Colonic mucosa (tissue), 4 donors: ENCODE results near the gene ATXN1. TPM values are rescaled to one million over a fixed set of nuclear protein-coding genes. Genes with fewer than 3 reads are reported as not detected.
"Not testable (repeated sequence)": the region's sequence is repeated elsewhere in the genome, so short reads cannot be mapped to it uniquely, and the experiment has no call there.

Experiments used
- DNase-seq: peaks from one replicate; pipeline ENCODE4 v3.0.0-alpha.2; 2020
- H3K27ac ChIP-seq: fragments of 200-600 bp; one replicate; pipeline ENCODE4 v1.8.0; 2021
- H3K27me3 ChIP-seq: fragments of 200-600 bp; one replicate; pipeline ENCODE4 v1.8.0; 2021
- H3K36me3 ChIP-seq: fragments of 200-600 bp; one replicate; pipeline ENCODE4 v1.8.0; 2021
- H3K4me1 ChIP-seq: fragments of 200-600 bp; one replicate; pipeline ENCODE4 v1.8.0; 2021; ENCODE audit warnings: mild to moderate bottlenecking
- H3K4me3 ChIP-seq: fragments of 200-600 bp; one replicate; pipeline ENCODE4 v1.8.0; 2021
- H3K9ac ChIP-seq, 2 donors: one replicate each; pipeline ENCODE4 v1.7.0; 2013; ENCODE audit warnings: control low read depth in 2 of 2, low read depth in 2 of 2, low read length in 2 of 2
- H3K9me3 ChIP-seq: fragments of 200-600 bp; one replicate; pipeline ENCODE4 v1.8.0; 2021
- intact Hi-C: fragments of 100-400 bp; cut with DNase I; formaldehyde crosslinking; loops from one replicate; pipeline ENCODE4 v1.14.1; 2022
- total RNA-seq, 2 donors: library from RNA; stranded (reverse); fragmentation: NEBNext Ultra II Directional in 1 of 2; extraction: Animal tissue kit (Norgen Biotek cat#: 25700) in 1 of 2; gene quantifications; one replicate each; pipeline ENCODE4 v1.2.1, GENCODE V29; 2021
- TF ChIP-seq, protein P1 (sequence below): fragments of 200-600 bp; IDR thresholded peaks from one replicate; pipeline ENCODE4 v1.8.0; 2022; ENCODE audit warnings: antibody characterized with exemption, mild to moderate bottlenecking
- donor health status: healthy.
- donor health status: DM: no; HTN: no; CAD: no.
- donor health status: DM: no; HTN: no; CAD: no.

ATXN1 gene
- total RNA-seq, 2 donors from 2014 or later, result 24.5 to 41.9 TPM

DNA sequence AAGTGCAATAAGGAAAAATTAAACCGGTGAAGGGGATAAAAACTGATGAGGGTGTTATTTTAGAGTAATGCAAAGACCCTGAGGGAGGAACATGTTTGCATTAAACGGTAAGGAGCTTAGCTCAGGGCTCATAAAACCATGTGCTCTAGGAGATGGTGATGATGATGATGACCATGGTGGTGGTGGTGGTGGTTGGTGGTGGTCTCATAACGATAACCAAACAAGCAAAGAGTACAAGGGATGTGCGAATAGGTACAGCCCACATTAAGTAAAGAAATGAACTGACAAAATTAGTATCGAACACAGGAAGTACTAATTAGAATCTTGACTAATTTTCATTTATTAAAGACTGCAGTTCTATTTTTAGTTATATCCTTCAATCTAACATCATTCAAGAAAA, 139.1 kb downstream of the ATXN1 start:
- no peak overlapping the region for H3K9ac ChIP-seq
- no peaks in the 10 kb centered on the region for H3K36me3 ChIP-seq
- TF ChIP-seq, protein P1, sequence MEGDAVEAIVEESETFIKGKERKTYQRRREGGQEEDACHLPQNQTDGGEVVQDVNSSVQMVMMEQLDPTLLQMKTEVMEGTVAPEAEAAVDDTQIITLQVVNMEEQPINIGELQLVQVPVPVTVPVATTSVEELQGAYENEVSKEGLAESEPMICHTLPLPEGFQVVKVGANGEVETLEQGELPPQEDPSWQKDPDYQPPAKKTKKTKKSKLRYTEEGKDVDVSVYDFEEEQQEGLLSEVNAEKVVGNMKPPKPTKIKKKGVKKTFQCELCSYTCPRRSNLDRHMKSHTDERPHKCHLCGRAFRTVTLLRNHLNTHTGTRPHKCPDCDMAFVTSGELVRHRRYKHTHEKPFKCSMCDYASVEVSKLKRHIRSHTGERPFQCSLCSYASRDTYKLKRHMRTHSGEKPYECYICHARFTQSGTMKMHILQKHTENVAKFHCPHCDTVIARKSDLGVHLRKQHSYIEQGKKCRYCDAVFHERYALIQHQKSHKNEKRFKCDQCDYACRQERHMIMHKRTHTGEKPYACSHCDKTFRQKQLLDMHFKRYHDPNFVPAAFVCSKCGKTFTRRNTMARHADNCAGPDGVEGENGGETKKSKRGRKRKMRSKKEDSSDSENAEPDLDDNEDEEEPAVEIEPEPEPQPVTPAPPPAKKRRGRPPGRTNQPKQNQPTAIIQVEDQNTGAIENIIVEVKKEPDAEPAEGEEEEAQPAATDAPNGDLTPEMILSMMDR, result no peak
- no peaks in the 10 kb centered on the region for H3K4me1 ChIP-seq
- no peak overlapping the region for H3K4me3 ChIP-seq
- intact Hi-C loops, result no loop called here
- H3K27ac ChIP-seq, result no peak overlapping the region
- H3K27me3 ChIP-seq, result no peaks in the 10 kb centered on the region
- H3K9me3 ChIP-seq, result no peaks in the 10 kb centered on the region
- no peak for DNase-seq

DNA sequence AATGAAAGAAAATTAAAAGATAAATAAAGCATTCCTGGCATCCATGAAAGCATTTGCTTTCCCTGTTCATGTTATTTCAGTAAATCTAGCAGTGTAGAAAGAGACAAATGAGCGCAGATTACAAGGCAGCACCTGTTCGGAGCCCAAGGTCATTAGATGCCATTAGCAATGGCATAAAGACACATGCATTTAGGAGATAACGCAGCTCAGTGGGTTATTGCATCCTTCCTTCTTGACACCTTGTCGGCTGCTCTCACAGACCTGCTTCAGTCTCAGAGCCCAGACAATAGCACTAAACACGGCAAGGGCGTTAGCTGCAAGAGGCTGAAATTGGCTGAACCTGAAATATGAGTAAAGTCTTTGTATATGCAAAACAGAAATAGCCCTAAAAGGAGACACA, 140.3 kb downstream of the ATXN1 start:
- Histone ChIP-seq H3K9ac (no peak overlapping the region), H3K36me3 (no peaks in the 10 kb centered on the region), H3K4me3 (no peak overlapping the region), H3K9me3 (no peaks in the 10 kb centered on the region), H3K27ac (no peak overlapping the region), H3K4me1 (no peaks in the 10 kb centered on the region), H3K27me3 (no peaks in the 10 kb centered on the region)
- DNase-seq, result no peak
- TF ChIP-seq, protein P1, result no peak
- intact Hi-C loops, result no loop called here

DNA sequence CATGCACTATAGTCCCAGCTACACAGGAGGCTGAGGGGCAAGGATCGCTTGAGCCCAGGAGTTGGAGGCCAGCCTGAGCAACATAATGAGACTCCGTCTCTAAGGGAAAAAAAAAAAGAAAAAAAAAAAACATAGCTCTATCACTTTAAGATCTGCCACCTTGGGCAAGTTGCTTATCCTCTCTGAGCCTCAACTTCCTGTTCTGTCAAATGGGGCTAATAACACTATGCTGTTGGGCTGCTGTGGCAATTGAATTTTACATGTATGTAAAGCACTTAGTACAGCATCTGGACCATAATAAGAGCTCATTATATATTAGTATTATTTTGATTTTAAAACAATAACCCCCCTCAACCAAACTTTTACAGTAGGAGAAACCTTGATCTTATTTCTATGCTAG, 141.5 kb downstream of the ATXN1 start:
- H3K4me1 ChIP-seq, result no peaks in the 10 kb centered on the region
- no peaks in the 10 kb centered on the region for H3K9me3 ChIP-seq
- H3K9ac ChIP-seq, result no peak overlapping the region
- H3K4me3 ChIP-seq, result no peak overlapping the region
- no peaks in the 10 kb centered on the region for H3K36me3 ChIP-seq
- no peaks in the 10 kb centered on the region for H3K27me3 ChIP-seq
- no peak overlapping the region for H3K27ac ChIP-seq
- intact Hi-C loops, result no loop called here
- TF ChIP-seq, protein P1, result no peak
- DNase-seq, result no peak

DNA sequence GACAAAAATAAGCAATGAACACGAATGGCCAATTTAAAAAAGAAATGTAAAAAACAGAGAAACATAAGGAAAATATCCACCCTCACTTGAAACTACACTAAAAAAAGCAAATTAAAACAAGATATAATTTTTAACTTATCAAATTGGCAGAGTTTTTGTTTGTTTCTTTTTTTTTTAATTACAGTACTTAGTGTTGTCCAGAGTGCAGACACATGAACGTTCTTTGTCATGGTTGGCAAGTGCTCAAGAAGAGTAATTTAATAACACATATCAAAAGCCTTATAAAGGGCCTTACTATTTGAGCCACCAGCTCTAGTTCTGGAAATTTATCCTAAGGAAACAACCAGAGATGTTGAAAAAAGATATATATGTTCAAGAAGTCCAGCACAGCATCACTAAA, 142.3 kb downstream of the ATXN1 start:
- H3K36me3 ChIP-seq, result no peaks in the 10 kb centered on the region
- intact Hi-C loops, result no loop called here
- TF ChIP-seq, protein P1, result no peak
- no peaks in the 10 kb centered on the region for H3K27me3 ChIP-seq
- no peaks in the 10 kb centered on the region for H3K4me1 ChIP-seq
- DNase-seq, result no peak
- H3K4me3 ChIP-seq, result no peak overlapping the region
- H3K9me3 ChIP-seq, result no peaks in the 10 kb centered on the region
- no peak overlapping the region for H3K9ac ChIP-seq
- no peak overlapping the region for H3K27ac ChIP-seq

DNA sequence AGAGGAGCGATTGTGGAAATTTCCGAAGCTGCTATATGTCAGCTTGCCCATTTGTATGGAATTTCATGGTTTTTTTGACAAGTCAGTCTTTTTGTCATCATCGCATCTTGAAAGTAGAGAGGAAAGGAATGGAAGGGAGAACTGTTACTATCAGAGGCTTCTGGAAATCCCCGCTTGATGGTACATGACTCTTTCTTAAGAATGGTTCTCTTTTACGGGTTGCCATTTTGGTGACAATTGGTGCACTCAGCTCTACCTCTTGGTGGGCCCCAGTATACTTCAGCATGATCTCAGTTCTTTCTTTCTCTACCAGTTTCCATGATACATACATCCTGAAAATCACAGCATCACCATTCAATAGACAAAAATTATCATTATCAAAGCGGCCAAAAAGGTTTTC, 146.0 kb downstream of the ATXN1 start:
- H3K27me3 ChIP-seq, H3K4me3 ChIP-seq, H3K27ac ChIP-seq, H3K36me3 ChIP-seq, intact Hi-C loops, H3K4me1 ChIP-seq, DNase-seq, H3K9me3 ChIP-seq, H3K9ac ChIP-seq: not testable (repeated sequence)

DNA sequence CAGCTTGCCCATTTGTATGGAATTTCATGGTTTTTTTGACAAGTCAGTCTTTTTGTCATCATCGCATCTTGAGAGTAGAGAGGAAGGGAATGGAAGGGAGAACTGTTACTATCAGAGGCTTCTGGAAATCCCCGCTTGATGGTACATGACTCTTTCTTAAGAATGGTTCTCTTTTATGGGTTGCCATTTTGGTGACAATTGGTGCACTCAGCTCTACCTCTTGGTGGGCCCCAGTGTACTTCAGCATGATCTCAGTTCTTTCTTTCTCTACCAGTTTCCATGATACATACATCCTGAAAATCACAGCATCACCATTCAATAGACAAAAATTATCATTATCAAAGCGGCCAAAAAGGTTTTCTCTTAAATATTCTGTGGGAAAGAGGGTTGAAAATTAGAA, 147.1 kb downstream of the ATXN1 start:
- H3K27me3 ChIP-seq, H3K27ac ChIP-seq, H3K36me3 ChIP-seq, H3K4me1 ChIP-seq, H3K4me3 ChIP-seq, DNase-seq, H3K9ac ChIP-seq, H3K9me3 ChIP-seq, intact Hi-C loops: not testable (repeated sequence)

DNA sequence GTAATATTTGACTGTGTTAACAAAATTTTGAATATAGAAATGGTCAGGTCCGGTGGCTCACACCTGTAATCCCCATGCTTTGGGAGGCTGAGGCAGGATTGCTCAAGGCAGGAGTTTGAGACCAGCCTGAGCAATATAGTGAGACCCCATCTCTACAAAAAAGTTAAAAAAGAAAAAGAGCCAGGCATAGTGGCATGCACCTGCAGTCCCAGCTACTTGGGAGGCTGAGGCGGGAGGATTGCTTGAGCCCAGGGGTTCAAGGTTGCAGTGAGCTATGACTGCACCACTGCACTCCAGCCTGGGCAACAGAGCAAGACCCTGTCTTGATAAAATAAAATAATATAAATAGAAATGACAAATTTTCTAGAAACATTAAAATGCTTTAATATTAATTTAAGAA, 147.8 kb downstream of the ATXN1 start:
- H3K4me3 ChIP-seq, DNase-seq, intact Hi-C loops, H3K4me1 ChIP-seq, H3K9me3 ChIP-seq, H3K36me3 ChIP-seq, H3K27me3 ChIP-seq, H3K9ac ChIP-seq, H3K27ac ChIP-seq: not testable (repeated sequence)
